Fibroblast of villous mesenchyme (primary cell): Measurements from ENCODE around the gene MLXIPL. TPM values are rescaled to one million over a fixed set of nuclear protein-coding genes. Genes with fewer than 3 reads are reported as not detected.

Experiments
- DNase-seq: peaks from one replicate; pipeline ENCODE4 v3.0.0-alpha.2; 2010; ENCODE audit warnings: low read depth
- H3K4me3 ChIP-seq: 2 replicates; pipeline ENCODE4 v1.5.1; 2011; ENCODE audit warnings: low read depth, mild to moderate bottlenecking, low read length
- total RNA-seq: library from RNA; depleted of rRNA; stranded (reverse); fragments of >200 nt; gene quantifications from 2 replicates; pipeline ENCODE4 v1.2.3, GENCODE V29; 2012
- TF ChIP-seq, protein P1 (sequence below): IDR thresholded peaks from 2 replicates; pipeline ENCODE4 v1.5.1; 2012; ENCODE audit warnings: low read depth, mild to moderate bottlenecking, low read length; ENCODE audit not compliant: insufficient read depth

Gene MLXIPL
- total RNA-seq, 1 donor: not detected

GRCh38 chr7:73599916-73600315 lies 24.4 kb downstream of the MLXIPL start:
- DNase-seq: no peak
- no peak overlapping the region for H3K4me3 ChIP-seq
- TF ChIP-seq, protein P1, sequence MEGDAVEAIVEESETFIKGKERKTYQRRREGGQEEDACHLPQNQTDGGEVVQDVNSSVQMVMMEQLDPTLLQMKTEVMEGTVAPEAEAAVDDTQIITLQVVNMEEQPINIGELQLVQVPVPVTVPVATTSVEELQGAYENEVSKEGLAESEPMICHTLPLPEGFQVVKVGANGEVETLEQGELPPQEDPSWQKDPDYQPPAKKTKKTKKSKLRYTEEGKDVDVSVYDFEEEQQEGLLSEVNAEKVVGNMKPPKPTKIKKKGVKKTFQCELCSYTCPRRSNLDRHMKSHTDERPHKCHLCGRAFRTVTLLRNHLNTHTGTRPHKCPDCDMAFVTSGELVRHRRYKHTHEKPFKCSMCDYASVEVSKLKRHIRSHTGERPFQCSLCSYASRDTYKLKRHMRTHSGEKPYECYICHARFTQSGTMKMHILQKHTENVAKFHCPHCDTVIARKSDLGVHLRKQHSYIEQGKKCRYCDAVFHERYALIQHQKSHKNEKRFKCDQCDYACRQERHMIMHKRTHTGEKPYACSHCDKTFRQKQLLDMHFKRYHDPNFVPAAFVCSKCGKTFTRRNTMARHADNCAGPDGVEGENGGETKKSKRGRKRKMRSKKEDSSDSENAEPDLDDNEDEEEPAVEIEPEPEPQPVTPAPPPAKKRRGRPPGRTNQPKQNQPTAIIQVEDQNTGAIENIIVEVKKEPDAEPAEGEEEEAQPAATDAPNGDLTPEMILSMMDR: no peak

GRCh38 chr7:73599151-73599882 lies 25.0 kb downstream of the MLXIPL start:
- DNase-seq: no peak
- H3K4me3 ChIP-seq: no peak overlapping the region
- TF ChIP-seq, protein P1: no peak

GRCh38 chr7:73597978-73598782 lies 26.1 kb downstream of the MLXIPL start:
- TF ChIP-seq, protein P1: no peak
- no peak for DNase-seq
- no peak overlapping the region for H3K4me3 ChIP-seq

GRCh38 chr7:73596191-73597065 lies 27.9 kb downstream of the MLXIPL start:
- TF ChIP-seq, protein P1: no peak
- DNase-seq: no peak
- no peak overlapping the region for H3K4me3 ChIP-seq

DNA sequence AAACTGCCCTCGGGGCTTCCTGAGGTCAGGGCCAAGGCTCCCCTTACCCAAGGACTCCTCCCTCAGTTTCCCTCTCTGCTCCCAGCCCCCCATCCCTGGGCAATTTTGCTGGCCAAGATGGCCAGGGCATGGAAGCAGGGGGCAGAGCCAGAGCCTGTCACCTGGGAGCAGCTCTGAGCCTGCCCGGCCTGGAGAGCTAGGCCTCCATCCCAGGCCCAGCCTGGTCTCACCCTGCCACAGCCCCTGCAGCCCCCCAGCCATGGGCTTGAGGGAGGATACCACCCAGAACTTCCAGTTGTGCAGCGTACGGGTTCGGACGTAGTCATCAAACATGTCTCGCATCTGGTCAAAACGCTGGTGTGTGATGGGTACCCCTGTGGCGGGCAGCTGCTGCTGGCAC lies 29.0 kb downstream of the MLXIPL start:
- no peak for DNase-seq
- TF ChIP-seq, protein P1: no peak
- H3K4me3 ChIP-seq: no peak overlapping the region

DNA sequence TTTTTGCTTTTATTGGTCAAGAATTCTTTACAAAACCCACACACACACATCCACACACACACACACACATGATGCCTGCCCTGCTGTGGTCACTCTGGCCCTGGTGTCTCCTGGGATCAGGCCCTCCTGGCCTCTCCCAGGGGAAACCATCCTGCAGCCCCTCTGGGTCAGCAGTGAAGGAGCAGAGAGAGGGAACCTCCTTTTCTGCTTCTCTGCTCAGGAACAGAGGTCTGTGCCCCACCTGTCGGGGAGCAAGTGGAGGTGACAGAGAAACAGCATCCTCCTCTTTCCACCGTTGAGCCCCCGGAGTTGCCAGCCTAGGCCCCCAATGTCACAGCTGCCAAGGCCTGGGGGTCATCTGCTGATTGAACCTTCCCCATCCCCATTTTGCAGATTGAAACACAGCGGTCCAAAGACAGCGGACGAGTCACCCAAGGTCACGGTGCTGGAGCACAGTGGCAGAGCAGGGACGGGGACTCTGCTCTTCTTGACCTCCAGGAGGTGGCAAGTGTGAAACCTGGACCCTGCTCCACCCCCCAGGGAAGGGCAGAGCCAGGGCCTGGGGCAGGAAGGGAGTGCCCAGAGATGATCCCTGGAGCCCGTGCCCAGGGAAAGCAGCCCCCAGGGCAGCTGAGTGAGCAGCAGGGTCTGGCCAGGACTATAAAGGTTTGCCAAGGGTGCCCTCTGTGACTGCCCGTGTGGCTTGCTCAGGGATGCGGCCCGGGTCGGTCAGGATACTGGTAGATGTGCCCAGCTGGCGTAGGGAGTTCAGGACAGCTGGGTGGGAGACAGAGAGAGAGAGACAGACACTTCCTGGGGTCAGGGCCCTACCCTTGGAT lies 30.9 kb downstream of the MLXIPL start:
- no peak for DNase-seq
- TF ChIP-seq, protein P1: no peak
- no peak overlapping the region for H3K4me3 ChIP-seq
